ENCODE measurements around the gene VIT. TPM values are rescaled to one million over a fixed set of nuclear protein-coding genes. Genes with fewer than 3 reads are reported as not detected.
A peak's percentile ranks its signal among the peaks of the same experiment; 100 is the strongest.

VIT gene
- total and polyA plus RNA-seq, 9 donors: 2.9 to 29.7 (median 19.4) TPM

GRCh38 chr2:36698993-36699392 is 2.5 kb downstream of the VIT start:
- H3K4me3 ChIP-seq: no peak overlapping the region
- DNase-seq: no peak

GRCh38 chr2:36700311-36700710 is 3.8 kb downstream of the VIT start:
- Histone ChIP-seq H3K4me1 (ENCODE audit: insufficient read depth) (peaks cover 7% of the 10 kb centered on the region), H3K4me3 (no peak overlapping the region), H3K27ac (no peak overlapping the region), H3K9me3 (no peaks in the 10 kb centered on the region), H3K36me3 (no peaks in the 10 kb centered on the region), H3K27me3 (no peaks in the 10 kb centered on the region)
- TF ChIP-seq EP300 (IDR thresholded peaks at IDR 0.05): no peak
- TF ChIP-seq POLR2A (IDR thresholded peaks at IDR 0.05): no peak
- no peak for TF ChIP-seq CTCF (IDR thresholded peaks at IDR 0.05)
- WGBS, 3 donors: 96 to 97% (median 97%) methylated on average over 4 of the region's 4 CpGs
- no peak for DNase-seq
- intact Hi-C loops (cut with DNase I): no loop called here

More at GRCh38 chr2:36698993-36699392, 2.5 kb downstream of the VIT start:
- H3K4me1 ChIP-seq (ENCODE audit: insufficient read depth): peaks cover 7% of the 10 kb centered on the region
- intact Hi-C loops (cut with DNase I): no loop called here
- WGBS, 3 donors: 75 to 86% (median 82%) methylated on average over 1 of the region's 1 CpG
- no peaks in the 10 kb centered on the region for H3K36me3 ChIP-seq
- TF ChIP-seq EP300 (IDR thresholded peaks at IDR 0.05) (no peak), POLR2A (IDR thresholded peaks at IDR 0.05) (no peak), CTCF (IDR thresholded peaks at IDR 0.05) (no peak)
- H3K27me3 ChIP-seq: no peaks in the 10 kb centered on the region
- H3K27ac ChIP-seq: no peak overlapping the region
- no peaks in the 10 kb centered on the region for H3K9me3 ChIP-seq

GRCh38 chr2:36701391-36701795 is 4.9 kb downstream of the VIT start:
- Histone ChIP-seq H3K4me1 (ENCODE audit: insufficient read depth) (peaks cover 9% of the 10 kb centered on the region), H3K4me3 (no peak overlapping the region), H3K36me3 (no peaks in the 10 kb centered on the region), H3K9me3 (no peaks in the 10 kb centered on the region), H3K27ac (peak overlapping the region in 1 of 2 donors; percentile 44), H3K27me3 (no peaks in the 10 kb centered on the region)
- intact Hi-C loops (cut with DNase I): no loop called here
- TF ChIP-seq POLR2A (IDR thresholded peaks at IDR 0.05) (no peak), EP300 (IDR thresholded peaks at IDR 0.05) (no peak), CTCF (IDR thresholded peaks at IDR 0.05) (peak in 1 of 3 donors; percentile 24)
- 9 to 36% (median 13%) methylated on average over 5 of the region's 5 CpGs for WGBS, 3 donors
- no peak for DNase-seq

GRCh38 chr2:36701918-36702317 is 5.4 kb downstream of the VIT start:
- Histone ChIP-seq H3K27me3 (no peaks in the 10 kb centered on the region), H3K9me3 (no peaks in the 10 kb centered on the region), H3K27ac (peak overlapping the region in 1 of 2 donors; percentile 44), H3K4me1 (ENCODE audit: insufficient read depth) (peaks cover 10% of the 10 kb centered on the region), H3K4me3 (no peak overlapping the region), H3K36me3 (no peaks in the 10 kb centered on the region)
- intact Hi-C loops (cut with DNase I): no loop called here
- TF ChIP-seq CTCF (IDR thresholded peaks at IDR 0.05) (no peak), EP300 (IDR thresholded peaks at IDR 0.05) (no peak), POLR2A (IDR thresholded peaks at IDR 0.05) (no peak)
- DNase-seq: no peak
- 48 to 50% (median 50%) methylated on average over 2 of the region's 2 CpGs for WGBS, 3 donors
